ENCODE measurements around the gene NCL.
"Not testable (repeated sequence)": the region's sequence is repeated elsewhere in the genome, so short reads cannot be mapped to it uniquely, and the experiment has no call there.

The NCL gene

GRCh38 chr2:231467613-231468530 is 3.6 kb upstream of the NCL start:
- no peak for DNase-seq (ENCODE audit: low read depth)

GRCh38 chr2:231467016-231467545 is 2.8 kb upstream of the NCL start:
- no peak for DNase-seq (ENCODE audit: low read depth)

DNA sequence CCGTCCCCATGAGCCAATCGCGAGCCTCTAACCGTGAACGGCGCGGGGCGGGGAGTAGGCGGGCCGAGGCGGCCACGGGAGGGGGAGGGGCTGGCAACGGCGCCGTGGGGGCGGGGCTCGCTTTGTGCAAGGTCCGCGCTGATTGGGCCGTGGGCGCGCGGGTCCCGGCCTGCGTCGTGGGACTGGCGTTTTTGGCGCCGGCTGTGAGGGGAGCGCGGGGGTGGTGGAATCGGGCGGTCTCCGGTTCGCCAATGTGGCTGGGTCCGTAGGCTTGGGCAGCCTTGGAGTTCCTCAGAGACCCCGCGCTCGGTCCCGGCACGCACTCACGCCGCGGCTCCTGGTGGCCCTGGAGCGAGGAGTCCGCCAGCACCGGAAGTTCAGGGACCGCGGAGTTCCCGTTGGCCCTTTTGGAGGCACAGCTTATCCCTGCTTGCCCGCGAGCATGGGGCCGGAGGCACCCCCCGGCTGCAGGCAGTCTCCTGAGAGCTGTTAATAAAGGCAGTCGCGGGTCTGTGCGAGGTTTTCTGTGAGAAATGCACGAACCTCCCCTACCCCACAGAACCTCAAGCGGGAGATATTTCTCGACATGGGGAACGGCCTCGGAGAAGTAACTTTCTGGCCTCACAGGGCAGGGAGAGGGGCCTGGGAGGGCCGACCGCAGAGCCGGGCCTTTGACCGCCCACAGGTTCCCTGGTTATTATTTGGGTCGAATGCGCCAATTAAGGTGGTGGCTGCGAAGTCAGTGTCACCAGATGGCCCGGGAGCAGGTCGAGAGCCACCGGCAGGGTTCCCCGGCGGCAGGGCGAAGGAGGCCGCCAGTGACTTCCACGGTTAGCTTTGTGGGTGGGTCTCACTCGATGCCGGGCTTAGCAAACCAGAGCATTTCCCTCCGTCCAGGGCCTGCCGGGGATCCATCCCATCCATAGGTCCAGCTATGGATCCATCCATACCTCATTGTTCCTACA is 574 bp upstream of the NCL start:
- DNase-seq (ENCODE audit: low read depth) = peak; percentile 99

GRCh38 chr2:231462729-231463465 is 1.4 kb downstream of the NCL start:
- DNase-seq (ENCODE audit: low read depth) = no peak

DNA sequence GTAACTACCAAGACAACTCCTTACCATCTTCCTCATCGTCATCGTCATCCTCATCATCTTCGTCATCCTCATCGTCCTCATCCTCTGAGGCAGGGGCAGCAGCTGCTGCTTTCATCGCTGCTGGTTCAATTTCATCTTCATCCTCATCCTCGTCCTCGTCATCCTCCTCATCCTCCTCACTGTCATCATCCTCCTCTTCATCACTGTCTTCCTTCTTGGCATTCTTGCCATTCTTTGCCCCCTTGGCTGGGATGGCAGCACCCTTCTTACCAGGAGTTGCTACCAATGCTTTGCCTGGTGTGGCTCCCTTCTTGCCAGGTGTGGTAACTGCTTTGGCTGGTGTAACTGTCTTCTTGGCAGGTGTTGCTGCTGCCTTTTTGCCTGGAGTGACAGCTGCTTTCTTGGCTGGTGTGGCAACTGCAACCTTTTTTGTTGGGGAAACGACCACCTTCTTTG is 2.7 kb downstream of the NCL start:
- no peak for DNase-seq (ENCODE audit: low read depth)

- DNase-seq (ENCODE audit: low read depth) = not testable (repeated sequence)
These were observed 3.4 kb downstream of the NCL start for GRCh38 chr2:231460841-231461240.

DNA sequence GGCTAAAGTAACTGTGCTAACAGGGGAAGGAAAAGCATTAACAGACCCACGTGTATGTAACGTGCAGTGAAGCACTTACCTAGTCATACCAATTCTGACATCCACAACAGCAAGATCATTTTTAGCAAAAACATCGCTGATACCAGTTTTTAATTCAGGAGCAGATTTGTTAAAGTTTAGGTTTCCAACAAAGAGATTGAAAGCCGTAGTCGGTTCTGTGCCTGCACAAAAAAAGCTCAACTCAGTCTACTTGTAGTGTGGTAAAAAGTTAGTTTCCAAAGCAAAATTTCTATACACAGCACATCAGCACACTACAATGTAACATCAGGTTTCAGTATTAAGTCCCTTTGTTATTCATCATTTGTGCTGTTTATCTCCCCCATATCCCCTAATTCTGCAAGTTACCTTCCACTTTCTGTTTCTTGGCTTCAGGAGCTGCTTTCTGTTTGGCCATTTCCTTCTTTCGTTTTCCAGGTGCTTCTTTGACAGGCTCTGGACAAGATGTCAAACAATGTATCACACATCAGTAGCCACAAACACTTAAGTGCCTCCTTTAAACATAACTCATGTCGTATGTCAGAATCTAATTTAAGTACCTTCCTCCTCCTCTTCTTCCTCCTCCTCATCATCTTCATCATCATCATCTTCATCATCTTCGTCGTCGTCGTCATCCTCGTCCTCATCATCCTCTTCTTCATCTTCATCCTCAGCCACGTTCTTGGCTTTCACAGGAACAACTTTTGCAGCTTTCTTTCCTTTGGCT is 4.0 kb downstream of the NCL start:
- DNase-seq (ENCODE audit: low read depth) = no peak

DNA sequence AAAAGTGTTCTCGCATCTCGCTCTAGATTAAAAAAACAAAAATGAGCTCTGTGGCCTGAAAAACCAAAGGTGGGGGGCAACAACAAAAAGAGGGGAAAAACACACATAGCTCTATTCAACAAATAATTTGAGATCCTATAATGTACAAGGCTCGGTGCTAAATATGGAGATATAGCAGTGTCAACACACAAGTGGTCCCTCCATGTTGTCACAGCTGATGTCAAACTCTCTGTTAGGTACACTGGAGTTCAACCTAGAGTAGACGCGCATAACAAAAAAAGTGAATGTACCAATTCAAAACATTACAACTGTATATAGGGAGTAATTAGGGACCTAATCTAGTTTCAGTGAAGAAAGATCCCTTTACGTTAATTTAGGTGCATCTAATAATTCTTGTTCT is 5.9 kb downstream of the NCL start:
- DNase-seq (ENCODE audit: low read depth) = no peak

DNA sequence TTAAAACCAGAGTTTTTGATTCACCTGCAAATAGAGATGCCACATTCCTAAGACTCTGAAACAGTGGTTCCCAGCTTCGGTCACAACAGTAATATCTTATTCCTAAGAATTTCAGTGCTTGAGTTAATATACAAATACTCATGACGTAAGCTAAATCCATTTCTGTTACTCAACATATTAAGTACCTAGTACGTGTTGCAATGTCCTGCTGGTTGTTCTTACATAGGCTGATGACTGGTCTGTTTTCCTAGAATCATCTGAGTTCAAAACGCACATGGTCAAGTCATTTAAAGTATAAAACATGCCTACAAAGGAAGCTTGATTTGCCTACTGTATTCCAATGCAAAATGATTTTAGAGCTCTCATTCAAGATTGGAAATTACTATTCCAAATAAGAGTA is 7.2 kb downstream of the NCL start:
- DNase-seq (ENCODE audit: low read depth) = no peak

DNA sequence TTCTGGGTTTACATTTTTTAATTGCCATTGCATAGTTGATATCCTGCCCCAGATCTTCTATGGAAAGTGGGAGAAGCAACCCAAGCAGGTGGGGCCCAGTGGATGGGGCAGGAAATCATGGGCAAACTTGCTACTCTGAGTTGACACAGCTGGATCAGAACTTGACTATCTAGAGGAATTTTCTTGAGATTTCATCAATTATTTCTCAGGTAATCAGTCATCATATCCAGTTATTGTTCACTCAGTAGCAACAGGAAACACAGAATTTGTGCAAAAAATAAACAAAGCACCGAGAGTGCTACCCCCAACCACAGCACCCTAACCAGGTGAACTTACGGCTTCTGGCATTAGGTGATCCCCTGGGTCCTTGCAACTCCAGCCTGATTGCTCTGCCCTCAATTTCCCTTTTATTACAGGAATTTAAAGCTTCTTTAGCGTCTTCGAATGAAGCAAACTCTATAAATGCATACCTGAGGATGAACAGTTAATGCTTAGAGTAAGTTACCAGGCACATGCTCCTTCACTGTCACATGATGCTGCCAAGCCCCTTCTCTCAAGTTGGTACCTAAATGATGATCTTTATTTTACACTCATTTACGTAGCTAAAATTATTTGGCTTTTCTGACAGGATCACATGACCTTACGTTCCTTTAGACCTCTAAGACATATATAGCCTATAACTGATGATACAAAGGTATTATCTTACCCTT is 7.8 kb downstream of the NCL start:
- no peak for DNase-seq (ENCODE audit: low read depth)

- DNase-seq (ENCODE audit: low read depth) = no peak
These were observed 8.4 kb downstream of the NCL start for GRCh38 chr2:231455890-231456289.

DNA sequence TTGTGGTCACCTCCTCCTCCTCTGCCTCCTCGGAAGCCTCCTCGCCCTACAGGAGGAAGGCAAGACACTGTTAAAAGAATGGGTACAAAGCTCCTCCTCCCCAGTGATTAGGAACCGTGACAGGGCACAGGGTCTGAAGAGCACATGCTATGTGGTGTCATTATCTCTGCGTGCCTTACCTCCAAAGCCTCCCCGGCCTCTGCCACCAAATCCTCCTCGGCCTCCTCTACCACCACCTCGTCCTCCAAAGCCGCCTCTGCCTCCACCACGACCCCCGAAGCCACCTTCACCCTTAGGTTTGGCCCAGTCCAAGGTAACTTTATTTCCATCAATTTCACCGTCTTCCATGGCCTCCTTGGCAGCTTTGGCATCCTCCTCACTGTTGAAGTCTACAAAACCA is 9.1 kb downstream of the NCL start:
- no peak for DNase-seq (ENCODE audit: low read depth)

DNA sequence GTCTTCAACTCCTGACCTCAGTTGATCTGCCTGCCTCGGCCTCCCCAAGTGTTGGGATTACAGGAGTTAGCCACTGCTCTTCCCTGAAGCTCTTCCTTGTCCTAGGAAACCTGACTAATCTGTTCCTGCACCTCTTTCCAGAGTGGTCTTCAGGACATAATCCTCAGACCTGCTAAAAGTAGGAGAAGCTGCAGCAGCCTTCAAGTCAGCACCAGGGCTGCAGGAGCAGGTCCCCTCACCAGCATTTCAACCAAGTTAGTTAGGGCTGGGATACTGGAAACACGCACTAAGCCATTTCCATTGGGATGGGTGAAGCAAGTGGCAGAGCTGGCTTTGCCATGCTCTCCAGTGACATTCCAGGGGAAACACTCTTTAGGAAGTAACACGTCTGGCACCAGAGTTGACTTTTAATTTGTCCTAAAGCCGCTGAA is 9.9 kb downstream of the NCL start:
- DNase-seq (ENCODE audit: low read depth) = no peak

DNA sequence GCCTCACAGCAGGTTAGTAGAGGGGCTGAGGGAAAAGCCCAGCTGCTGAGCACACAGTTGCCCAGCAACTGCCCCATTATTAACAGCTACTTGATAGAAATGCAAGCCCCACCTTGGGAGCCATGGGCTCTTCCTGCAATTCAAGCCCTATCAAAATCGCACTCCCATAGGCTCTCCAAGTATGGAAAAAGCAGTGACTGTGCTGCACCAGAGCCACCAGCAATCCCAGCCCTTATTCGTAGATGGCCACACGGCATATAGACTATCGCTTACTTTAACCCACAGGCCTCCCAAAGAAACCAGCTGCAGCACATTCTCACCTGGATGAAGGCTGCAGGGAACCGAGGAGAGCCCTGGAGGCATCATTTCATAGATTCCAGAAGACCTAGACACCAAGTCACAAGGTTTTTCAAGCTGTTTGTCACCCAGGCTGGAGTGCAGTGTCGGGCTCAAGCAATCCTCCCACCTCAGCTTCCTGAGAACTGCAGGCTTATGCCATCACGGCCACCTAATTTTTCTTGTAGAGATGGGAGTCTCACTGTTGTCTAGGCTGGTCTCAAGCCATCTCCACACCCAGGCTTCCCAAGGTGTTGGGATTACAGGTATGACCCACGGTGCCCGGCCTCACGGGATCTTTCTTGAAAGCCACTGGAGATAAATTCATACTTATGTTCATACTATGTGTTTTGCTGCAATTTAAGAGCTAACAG is 11.3 kb downstream of the NCL start:
- DNase-seq (ENCODE audit: low read depth) = no peak

DNA sequence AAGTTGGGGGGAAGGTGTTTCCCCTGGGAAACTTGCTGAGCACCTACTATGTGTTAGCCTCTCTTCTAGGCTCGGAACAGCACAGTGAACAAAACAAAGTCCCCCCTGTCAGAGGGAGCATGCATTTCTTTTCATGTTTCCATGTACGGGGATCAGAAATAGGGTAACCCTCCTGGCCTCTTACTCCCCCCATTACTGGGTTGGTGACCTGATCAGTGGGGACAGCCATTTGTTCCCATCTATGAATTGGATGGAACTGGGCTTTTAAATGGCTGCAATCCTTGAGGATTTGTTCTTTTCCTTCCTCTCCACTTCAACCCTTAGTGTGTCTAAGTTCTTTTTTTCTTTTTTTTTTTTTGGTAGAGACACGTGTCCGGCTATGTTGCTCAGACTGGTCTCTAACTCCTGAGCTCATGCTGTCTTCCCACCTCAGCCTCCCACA is 13.7 kb downstream of the NCL start:
- DNase-seq (ENCODE audit: low read depth) = no peak

DNA sequence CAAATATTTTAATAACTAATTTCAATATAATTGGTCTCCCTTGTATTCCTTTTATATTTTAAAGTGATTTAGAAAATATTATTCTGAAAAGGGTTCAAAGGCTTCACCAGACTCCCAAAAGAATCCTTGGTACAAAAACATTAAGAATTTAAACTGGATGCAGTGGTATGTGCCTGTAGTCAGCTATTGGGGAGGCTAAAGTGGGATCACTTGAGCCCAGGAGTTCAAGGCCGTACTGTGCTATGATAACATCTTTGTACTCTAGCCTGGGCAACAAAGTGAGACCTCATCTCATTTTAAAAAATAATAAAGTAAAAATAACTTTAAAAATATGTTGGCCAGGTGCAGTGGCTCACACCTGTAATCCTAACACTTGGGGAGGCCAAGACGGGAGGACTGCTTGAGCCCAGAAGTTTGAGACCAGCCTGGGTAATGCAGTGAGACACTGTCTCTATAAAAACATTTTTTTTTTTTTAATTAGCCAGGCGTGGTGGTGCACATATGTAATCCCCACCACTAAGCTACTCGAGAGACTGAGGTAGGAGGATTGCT is 14.7 kb downstream of the NCL start:
- no peak for DNase-seq (ENCODE audit: low read depth)

- no peak for DNase-seq (ENCODE audit: low read depth)
These were observed 27.3 kb downstream of the NCL start for GRCh38 chr2:231436957-231437356.

DNA sequence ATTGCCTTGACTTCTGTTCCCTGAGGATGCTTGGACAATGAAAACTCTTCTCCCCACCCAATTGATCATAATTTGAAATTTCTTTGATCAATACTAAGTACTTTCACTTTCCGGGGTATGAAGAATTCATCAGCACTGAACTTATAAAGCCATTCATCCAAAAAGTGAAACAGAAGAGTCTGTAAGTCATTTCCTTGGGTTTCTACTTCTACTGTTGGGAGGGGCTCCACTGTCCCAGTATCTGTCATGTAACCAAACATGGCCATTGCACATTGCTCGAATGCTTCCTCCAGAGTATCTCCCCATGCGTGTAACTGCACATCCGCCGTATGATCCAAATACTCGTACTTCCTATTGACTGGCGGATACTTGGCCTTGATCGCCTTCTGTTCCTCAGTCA is 30.3 kb downstream of the NCL start:
- DNase-seq (ENCODE audit: low read depth) = no peak

- no peak for DNase-seq (ENCODE audit: low read depth)
These were observed 32.7 kb downstream of the NCL start for GRCh38 chr2:231431606-231432005.
